GM19372 (cell line): ENCODE results near the gene USP12.
A peak's percentile ranks its signal among the peaks of the same experiment; 100 is the strongest.
"Not testable (repeated sequence)": the region's sequence is repeated elsewhere in the genome, so short reads cannot be mapped to it uniquely, and the experiment has no call there.

ENCODE experiments used
- ATAC-seq: cut with Tn5 transposase; IDR thresholded peaks from one replicate; pipeline ENCODE4 v1.9.1; 2021; ENCODE audit warnings: mild to moderate bottlenecking, low read depth, moderate library complexity; ENCODE audit not compliant: unreplicated experiment

USP12 gene

DNA sequence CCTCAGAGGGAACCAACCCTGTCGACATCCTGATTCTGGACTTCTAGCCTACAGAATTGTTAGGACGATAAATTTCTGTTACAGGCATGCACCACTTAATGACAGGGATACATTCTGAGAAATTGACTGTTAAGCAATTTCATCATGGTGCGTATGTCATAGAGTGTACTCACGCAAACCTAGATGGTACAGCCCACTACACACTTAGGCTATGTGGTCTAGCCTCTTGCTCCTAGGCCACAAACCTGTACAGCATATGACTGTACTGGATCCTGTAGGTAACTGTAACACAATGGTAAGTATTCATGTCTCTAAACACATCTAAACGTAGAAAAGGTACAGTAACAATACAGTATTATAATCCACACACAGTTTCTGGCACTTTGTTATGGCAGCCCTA is 13.3 kb downstream of the USP12 start:
- no peak for ATAC-seq

DNA sequence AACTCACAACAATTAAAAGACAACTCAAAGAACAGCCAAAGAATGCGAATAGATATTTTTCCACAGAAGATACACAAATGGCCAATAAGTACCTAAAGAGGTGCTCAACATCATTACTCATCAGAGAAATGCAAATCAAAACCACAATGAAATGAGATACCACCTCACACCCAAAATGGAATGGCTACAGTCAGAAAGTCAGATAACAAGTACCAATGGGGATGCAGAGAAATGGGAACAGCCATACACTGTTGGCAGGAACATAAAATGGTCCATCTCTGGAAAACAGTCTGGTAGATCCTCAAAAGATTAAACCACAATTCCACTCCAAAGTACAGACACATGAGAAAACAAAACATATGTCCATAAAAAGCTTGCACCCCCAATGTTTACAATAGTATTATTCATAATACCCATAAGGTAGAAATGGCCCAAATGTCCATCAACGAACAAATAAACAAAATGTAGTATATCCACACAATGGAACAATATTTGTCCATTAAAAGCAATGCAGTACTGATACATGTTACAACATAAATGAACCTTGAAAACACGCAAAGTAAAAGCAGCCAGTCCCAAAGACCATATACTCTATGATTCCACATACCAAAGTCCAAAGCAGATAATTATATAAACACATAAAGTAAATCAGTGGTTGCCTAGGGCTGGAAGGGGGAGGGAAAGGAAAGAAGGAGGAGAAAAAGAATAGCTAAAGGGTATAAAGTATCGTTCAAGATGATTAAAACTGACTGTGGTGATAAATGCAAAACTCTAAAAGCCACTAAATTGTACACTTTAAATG is 19.6 kb downstream of the USP12 start:
- ATAC-seq = no peak

DNA sequence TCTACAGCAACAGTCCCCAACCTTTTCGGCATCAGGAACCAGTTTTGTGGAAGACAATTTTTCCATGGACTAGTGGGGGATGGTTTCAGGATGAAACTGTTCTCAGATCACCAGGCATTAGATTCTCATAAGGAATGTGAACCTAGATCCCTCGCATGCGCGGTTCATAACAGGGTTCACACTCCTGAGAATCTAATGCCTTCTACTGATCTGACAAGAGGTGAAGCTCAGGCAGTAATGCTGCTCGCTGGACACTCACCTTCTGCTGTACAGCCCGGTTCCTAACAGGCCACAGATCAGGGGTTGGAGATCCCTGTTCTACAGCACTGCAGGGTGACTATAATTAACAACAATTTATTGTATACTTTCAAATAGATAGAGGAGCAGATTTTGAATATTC is 21.9 kb downstream of the USP12 start:
- no peak for ATAC-seq

DNA sequence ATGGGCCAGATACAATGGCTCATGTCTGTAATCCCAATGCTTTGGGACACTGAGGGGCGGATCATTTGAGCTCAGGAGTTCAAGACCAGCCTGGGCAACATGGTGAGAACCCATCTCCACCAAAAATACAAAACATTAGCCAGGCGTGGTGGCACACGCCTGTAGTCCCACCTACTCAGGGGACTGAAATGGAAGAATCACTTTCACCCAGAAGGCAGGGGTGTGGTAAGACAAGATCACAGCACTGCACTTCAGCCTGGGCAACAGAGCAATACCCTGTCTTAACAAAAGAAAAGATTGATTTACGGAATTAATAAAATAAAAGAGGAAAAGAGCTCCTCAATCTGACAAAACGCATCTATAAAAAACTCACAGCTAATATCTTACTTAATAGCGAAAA is 22.7 kb downstream of the USP12 start:
- no peak for ATAC-seq

DNA sequence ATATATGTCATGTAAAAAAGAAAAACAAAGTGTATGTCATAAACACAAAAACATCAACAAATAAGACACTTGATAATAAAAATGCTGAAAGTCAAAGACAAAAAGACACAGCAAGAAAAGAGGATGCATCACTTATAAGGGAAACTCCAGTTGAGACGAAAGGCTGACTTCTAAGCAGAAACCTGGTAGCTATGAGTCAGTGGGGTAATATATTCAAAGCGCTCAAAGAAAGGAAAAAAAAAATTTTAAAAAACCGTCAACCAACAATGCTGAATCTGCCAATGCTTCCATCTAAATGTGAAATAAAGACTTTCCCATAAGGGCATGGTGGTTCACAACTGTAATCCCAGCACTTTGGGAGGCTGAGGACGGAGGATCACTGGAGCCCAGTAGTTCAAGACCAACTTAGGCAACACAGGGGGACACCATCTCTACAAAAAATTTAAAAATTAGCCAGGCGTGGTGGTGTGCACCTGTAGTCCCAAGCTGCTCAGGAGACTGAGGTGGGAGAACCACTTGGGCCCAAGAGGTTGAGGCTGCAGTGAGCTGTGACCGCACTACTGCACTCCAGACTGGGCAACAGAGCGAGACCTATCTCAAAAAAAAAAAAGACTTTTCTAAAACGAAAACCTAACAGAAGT is 24.0 kb downstream of the USP12 start:
- peak; percentile 53 for ATAC-seq

DNA sequence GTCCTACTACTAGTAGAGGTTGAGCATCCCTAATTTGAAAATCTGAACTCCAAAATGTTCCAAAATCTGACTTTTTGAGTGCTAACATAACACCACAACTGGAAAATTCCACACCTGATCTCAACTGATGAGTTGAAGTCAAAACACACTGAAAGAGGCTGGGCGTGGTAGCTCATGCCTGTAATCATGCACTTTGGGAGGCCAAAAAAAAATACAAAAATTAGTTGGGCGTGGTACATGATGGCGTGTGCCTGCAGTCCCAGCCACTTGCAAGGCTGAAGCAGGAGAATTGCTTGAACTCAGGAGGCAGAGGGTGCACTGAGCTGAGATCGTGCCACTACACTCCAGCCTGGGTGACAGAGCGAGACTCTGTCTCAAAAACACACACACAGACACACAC is 29.9 kb downstream of the USP12 start:
- no peak for ATAC-seq

DNA sequence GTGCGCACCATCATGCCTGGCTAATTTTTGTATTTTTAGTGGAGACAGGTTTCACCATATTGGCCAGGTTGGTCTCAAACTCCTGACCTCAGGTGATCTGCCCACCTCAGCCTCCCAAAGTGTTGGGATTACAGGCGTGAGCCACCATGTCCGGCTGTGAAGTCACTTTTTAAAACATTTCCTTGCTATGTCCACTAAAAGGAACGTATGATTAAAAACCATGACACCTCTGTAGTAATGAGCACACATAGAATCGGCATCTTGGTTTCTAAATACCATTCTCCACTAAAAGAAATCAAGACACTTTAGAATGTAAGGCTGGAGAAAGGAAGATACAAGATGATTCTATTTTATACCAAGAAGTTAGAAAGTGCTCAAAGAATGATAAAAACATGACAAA is 30.5 kb downstream of the USP12 start:
- ATAC-seq = not testable (repeated sequence)

DNA sequence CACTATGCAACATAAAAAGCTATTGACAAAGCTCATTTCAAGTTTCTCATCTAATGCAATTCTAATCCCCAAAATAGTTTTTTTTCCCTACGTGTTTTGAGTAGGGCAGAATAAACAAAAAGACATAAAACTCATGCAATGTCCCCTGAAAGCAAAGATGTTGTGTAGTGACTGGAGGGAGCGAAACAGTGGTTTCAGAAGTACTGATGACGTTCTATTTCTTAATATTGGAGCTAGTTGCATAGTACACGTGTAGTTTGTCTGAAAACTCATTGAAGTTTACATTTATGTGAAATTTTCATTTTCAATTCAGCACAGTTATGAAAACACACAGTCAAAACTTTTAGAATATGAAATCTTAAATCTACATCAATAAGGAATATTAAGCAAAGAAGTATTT is 31.6 kb downstream of the USP12 start:
- ATAC-seq = no peak

DNA sequence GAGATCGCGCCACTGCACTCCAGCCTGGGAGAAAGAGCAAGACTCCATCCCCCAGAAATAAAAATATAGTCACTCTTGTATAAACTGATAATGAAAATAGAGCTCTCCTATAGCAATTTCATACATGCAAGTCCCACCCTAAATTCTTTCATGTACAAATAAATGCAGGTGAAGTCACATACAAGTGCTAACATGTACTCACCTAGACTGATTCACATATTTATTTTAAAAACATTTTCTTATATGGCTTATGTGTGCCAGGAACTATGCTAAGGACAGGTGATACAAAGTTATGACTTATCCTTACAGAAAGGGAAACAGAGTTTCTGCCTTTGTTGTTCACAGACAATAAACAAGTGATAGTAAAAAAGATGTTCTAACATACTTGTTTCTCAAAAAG is 32.0 kb downstream of the USP12 start:
- no peak for ATAC-seq

DNA sequence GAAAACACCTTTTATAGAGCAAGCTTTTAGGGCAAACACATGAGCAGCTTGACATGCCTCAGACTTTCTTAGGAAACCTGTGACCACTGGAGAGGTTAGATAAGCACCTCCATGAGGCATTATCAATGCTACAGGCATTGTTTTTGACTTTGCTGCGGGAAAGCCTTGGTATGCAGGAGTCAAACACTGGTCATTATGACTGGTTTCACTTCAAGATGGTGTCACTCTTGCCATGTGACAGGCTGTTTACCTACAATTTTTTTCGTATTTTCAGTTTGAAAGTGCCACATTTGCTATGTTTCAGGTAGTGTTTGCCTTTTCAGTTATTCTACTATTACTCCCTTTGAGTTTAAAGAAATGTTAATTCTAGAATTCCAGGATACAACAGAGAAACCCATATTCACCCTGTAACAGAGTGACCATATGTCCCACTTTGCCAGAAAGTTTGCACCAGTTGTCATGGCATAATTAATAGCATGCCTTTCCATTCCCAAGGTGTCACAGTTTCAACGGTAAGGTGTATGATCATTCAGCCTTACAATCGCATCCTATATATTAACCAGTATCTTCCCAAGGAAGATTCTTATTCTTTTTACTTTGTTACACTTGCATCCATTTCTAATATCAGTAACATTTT is 33.0 kb downstream of the USP12 start:
- no peak for ATAC-seq

DNA sequence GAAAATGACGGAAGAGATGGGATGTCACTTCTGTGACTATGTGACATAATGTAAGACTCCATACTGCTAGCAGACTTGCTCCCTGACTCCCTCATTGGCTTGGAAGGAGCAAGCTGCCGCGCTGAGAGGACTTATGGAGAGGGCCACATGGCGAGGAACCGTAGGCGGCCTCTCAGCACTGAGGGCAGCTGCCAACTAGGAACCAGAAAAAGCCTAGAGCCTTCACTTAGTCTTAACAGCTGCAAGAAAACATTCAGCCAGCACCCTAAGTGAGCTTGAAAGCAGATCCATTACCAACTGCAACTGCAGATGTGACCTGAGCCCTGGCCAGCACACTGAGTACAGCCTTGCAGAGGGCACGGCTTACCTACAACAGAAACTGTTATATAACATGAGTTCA is 33.9 kb downstream of the USP12 start:
- no peak for ATAC-seq

DNA sequence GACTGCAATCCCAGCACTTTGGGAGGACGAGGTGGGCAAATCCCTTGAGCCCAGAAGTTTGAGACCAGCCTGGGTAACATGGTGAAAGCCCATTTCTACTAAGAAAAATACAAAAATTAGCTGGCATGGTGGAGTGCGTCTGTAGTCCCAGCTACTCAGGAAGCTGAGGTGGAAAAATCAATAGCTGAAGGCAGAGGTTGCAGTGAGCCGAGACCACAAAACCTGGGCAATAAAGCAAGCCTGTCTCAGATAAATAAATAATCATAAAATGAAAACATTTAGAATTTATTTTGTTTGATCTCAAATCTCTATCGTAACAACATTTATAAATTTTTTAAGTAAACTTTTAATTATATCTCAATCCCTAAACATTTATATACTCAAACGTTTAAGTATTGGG is 36.6 kb downstream of the USP12 start:
- no peak for ATAC-seq

DNA sequence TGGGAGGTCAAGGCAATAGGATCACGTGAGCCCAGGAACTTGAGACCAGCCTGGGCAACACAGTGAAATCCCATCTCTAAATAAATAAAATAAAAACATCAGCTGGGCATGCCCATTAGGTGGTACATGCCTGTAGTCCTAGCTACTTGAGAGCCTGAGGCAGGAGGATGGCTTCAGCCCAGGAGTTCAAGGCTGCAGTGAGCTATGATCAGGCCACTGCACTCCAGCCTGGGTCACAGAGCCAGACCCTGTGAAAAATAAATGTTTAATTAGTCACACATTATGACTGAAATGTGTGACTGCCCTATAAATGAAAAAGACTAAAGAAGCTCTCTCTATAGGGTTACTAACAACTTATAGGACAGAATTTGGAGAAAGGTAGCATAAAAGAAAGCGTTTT is 37.7 kb downstream of the USP12 start:
- no peak for ATAC-seq

DNA sequence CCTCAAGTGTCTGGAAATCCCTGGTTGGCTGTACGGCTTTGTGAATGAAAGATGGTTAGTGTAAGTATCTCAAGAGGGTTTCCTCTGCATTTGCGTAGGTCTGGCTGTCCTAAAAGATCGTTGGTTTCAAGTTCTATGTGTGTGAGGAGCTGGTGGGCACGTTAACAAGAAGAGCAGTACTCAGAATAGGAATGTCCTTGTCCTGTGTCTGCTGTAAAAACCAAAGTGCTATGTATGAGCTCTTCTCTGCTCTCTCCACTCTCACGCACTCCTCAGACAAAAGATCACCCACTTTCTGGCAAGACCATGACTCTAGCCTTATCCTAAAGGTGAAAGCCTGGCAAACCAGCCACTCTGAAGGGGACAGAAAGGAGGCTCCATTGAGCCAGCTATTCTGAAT is 39.1 kb downstream of the USP12 start:
- no peak for ATAC-seq

DNA sequence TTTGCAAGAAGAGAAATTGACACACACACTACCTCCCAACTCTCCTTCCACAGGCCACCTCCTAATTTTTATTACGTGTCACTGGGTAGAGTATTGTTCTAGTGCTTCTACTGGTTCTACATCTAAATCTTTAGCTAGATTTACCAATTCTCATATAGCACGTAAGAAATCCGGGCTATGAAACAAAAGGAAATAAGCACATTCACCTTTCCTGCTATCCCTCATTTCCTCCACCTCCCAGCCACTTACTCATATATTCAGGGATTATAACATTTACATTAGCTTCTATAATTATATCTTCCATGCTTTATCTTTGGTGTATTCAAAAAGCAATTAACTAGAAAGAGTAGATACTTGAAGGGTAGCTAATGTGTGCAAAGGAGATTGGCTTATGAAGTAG is 39.7 kb downstream of the USP12 start:
- no peak for ATAC-seq

DNA sequence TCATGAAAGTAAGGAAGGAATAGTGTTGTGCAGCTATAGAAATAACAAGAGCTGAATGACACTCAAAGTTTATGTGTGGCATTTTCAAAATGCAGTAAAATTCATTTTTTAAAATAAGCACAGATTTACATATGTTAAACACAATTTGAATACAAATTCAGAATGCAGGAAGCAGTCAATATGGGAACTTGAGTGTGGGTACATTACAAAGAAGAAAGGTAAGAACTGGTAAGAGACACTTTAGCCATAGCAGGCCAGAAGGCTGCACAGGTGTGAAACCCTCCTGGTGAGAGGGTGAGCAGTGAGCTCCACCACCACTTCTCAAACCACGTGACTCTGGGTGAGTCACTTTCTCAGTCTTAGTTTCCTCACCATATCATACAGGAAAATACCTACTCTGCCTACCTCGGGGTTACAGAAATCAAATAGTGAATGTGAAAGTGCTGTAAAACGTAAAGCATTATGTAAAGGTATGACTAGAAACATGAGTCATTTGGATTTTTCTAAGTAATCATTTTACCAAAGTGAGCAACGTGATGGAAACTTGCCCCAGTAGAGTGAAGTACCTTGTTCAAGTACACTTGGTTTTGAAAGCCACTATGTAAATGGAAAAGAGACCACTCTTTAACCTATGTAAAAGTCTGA is 40.5 kb downstream of the USP12 start:
- ATAC-seq = peak; percentile 82

DNA sequence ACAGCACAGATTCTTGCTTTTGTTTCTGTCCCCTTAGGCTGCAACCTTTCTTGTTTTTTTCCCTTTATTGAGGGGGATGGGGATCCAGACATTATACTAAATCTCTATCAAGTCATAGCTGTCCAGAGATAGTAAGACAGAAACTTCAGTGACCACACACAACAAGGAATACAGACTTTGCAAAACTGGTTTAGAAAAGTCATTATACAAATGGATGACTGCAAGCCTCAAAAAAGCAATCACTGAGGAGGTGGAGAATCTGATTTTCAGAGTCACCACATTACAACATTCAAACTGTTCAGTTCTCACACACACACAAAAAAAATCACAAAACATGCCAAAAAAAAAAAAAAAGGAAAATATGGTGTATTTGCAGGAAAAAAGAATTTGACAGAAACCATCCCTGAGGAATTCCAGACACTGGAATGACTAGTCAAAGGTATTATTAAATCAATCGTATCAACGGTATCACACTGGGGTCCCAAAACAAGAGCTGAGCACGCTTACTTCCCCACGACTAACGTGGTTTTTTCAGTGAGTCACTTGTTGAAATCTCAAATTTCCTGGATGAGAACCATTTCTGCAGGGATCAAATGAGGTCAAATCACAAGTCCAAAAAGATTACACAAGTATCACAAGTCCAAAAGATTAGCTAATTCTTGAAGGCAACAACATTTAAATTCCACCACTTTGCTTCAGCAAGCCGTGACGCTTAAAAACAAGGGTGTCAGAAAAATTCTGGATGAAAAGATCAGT is 41.2 kb downstream of the USP12 start:
- ATAC-seq = no peak

DNA sequence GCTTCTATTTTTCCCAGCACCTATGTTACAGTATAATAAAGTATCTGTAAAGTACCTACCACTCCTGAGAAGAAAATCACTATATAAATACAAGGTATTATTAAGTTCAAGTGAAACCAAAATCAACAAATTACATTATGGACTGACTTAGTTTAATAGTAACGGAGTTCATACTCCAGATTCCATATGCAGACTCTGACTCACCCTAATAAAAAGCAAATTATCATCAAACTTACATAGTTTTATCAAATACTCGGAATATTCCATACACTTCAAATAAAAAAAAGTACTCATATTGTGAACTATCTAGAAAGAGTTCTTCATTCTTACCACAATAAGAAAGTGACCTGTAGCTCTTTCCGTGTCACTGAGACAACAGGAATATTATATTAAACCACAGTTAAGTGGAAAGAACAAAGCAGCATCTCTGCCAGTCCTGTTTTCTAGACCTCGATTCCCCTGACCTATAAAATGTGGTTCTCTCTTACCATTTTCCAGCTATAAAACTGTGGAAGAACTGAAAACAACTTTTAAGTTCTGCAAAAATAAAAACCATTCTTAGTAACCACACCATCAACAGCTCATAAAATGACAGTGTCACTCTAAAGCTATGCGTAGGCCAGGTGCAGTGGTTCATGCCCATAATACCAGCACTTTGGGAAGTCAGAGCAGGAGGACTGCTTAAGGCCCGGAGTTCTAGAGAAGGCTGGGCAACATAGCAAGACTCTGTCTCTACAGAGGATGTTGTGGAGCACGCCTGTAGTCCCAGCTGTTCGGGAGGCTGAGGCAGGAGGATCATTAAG is 42.6 kb downstream of the USP12 start:
- no peak for ATAC-seq

DNA sequence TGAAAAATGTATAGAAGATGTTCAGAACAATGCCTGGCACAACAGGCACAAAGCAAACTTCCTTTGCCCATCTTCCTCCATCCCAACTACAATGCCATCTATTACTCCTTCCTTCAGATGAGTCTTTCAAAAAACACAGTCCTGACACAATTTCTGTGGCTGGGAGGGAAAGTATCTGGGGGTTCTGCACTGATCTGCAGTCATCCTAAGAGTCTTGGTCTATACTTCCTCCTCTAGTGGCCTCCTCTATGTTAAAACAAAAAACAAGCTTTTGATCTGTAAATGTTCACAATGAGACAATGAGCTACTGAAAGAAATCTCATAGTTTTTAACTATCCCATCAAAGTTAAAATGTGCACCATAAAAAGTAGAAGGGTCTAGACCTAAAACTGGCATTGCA is 44.8 kb downstream of the USP12 start:
- no peak for ATAC-seq
